HL-60/S4 treated with retinoic acid at 250 ng/mL for 4 days and 3 days (cell line): ENCODE data around the gene S100A10.

Experiments used
- in situ Hi-C: fragments of 300-500 bp; cut with MboI; formaldehyde crosslinking; loops from 2 replicates; pipeline ENCODE4 v1.7.0; 2022; ENCODE audit warnings: low sequenced_read_pairs

S100A10 gene

DNA sequence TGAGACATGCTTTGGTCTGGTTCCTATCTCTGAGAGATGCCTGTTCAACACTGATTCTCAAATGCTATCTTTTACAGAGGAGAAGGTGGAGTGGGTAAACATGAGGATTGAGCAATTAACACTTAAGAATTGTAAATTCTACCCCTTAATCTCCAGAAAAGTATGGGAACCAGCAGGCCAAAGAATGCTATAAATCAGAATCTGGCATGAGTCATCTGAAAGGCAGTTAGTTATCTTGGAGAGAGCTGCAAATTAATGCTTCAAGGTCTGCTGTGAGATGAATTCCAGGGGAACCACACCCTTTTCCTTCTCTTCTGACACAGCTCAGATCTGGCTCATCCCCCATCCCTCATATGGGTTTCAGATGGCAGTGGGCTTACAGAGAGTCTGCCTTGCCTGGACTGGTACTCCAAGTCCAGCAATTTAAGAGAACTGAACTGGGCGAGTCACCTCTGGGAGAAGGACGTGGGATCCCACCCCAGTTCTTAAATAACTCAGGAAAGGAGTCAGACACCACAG, 5.2 kb downstream of the S100A10 start:
- in situ Hi-C loops = no loop called here

GRCh38 chr1:151986501-151987190, 7.0 kb downstream of the S100A10 start:
- in situ Hi-C loops = no loop called here

DNA sequence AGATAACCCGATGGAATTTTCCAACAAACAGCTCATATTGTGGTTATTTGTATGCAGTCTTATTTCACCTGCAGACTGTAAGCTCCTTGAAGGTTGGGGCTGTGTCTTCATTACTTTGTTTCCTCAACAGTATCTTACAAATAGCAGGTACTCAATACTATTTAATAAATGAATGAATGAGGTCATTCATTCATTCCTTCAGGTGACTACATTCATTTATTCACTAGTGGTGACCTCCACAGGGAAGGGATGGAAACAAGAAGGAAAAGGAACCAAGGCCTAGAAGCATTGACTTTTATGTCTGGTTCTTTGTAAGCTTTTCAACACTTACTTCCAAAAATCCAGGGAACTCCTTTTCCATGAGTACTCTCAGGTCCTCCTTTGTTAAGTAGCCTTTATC, 7.9 kb downstream of the S100A10 start:
- in situ Hi-C loops = no loop called here

DNA sequence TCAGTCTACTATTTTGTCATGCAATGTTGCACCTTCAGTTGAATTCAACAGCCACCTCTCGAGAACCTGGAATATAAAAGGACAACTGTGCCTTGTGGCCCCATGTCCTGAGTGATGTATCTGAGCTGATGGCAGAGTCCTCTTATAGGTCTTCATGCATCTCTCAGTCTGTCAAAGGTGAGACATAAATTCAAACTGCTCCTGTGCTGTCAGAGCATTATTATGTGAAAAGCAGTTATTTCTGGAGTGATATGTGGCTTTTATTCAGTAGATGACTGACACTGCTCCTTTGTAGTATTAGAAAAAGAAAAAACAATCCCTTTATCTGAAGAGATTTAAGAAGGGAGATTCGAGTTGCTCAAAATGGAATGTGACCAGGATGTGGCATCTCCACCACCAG, 8.4 kb downstream of the S100A10 start:
- in situ Hi-C loops = no loop called here

GRCh38 chr1:151984313-151984956, 9.2 kb downstream of the S100A10 start:
- in situ Hi-C loops = no loop called here

GRCh38 chr1:151982300-151983005, 11.2 kb downstream of the S100A10 start:
- in situ Hi-C loops = no loop called here

DNA sequence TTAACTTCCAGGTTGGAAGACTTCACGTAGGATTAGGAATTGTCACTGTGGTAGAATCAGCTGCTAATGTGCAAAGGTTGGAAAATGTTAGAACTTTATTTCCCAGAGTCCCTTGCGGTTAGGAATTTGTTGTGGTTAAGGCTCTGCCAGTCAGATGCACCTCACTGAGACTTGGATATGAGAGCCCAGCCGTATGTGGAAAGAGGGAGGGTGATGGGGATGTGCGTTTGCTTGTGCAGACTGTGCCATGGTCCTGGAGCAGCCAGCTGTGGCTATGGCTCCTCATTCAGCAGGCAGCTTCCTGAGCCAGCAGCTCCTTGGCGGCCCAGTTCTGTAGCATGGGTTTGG, 12.5 kb downstream of the S100A10 start:
- in situ Hi-C loops = no loop called here

DNA sequence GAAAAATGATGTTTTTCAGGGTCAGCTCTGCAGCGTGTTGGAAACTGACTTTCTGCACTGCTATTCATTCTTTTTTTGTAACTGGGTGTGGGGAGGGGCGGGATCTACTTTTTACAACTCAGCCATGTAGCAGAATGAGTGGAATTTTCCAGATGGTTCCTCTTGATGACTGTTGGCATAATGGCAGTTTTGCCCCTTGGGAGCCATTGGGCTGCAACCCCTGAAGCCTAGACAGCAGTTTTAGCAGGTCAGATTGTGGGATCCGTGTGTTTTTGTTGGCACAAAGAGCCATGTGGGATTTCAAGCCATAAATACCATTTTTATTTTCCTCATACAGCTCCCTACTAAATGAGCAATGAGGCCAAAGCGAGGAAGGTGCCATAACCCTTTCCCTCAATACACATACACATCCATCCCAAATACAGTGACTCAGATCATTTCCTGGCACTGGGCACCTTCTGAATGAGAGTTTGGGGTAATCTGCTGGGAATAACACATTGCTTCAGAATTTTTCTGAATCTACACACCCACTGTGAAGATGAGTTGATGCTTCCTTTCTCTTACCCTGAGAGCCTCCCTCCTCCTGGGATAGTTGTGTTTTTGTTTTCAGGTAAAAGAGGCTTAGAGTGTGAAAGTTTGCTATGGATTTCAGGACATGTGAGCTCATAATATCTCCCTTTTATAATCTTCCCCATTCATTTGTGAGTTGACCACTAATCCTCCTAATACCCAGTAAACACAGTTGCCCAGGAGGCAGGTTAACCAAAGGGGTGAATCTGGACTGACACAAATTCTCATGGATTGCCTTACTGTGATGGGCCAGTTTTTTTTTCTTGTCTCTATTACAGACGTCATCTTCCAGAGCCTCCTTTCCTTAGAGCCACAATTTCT, 13.1 kb downstream of the S100A10 start:
- in situ Hi-C loops = no loop called here

DNA sequence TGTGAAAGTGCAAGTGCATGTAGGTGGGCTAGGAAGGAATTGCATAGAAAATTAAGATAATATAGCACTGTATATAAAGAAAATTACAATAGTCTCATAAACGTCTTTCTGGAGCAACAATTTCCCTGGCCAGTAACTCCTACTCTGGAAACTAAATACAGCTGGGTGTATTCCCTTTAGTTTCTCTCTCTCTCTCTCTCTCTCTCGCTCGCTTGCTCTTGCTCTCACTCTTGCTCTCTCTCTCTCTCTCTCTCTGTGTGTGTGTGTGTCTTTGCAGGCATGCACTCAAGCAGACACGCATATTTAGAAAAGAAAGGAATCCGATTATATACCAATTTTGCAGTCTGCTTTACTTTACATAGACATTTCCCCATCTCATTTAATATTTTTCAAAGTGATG, 14.7 kb downstream of the S100A10 start:
- in situ Hi-C loops = no loop called here

- in situ Hi-C loops = no loop called here
These were observed 15.9 kb downstream of the S100A10 start for GRCh38 chr1:151977662-151978230.

- in situ Hi-C loops = no loop called here
These were observed 16.8 kb downstream of the S100A10 start for GRCh38 chr1:151976858-151977257.

DNA sequence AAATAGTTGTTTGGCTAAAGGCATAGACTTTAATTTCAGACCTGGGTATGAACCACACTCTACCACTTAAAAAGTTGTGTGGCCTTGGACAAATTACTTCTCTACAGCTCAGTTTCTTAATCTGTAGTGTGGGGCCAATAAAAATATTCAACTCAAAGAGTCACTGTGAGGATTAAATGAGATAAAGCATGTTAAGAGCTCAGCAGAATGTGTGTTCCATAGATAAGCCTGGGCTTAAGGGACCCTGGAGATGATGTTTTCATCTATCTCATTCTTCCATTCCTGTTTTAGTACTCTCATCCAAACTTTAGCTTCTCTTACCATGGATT, 17.7 kb downstream of the S100A10 start:
- in situ Hi-C loops = no loop called here

DNA sequence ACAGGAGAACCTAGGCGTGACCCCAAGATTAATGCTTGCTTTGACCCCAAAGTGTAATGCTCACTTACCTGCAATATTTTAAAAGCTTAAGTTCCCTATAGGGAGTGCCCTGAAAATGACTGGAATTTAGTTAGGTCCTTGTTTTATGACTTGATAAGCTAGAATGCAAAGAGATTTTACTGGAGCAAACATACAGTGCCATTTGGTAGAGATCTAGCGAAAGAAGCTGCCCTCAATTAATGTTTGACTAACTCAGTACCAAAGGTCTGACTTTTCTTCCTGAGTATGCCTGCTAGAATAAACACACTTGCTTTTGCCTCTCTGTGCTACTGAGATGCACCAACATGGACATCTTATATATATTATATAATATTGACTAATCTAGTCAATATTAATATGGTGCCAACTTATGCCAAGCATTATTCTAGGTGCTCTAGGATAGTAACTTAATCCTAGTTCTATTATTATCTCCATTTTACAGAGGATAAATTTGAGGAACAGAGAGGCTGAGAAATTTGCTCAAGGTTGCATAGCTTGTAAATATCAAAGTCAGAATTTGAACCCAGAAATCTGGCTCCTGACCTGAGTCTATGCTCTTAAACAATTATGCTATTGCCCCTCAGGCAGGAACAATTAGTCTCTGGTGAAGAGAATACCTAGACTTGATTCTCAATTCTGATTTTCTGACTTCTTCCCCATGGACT, 18.2 kb downstream of the S100A10 start:
- in situ Hi-C loops = no loop called here

- in situ Hi-C loops = no loop called here
These were observed 21.0 kb downstream of the S100A10 start for GRCh38 chr1:151972542-151973248.

- in situ Hi-C loops = no loop called here
These were observed 23.0 kb downstream of the S100A10 start for GRCh38 chr1:151970626-151971025.

DNA sequence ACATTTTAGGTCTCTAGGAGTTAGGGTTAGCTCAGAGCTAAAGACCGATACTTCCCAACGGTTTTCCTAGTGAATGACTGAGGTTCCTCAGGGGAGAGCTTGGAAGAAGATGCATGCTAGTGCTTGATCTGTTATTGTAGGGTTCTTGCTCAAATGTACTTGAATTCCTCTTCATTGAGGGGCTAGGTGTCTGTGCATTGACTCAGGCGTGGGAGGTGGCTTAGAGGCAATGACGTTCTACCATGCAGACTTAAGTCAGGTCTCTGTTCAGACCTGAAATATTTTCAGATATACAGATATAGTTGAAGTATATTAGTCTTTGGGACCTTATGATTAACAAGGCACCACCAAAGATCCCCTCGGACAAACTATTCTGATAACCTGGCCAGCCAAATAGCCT, 23.5 kb downstream of the S100A10 start:
- in situ Hi-C loops = no loop called here

DNA sequence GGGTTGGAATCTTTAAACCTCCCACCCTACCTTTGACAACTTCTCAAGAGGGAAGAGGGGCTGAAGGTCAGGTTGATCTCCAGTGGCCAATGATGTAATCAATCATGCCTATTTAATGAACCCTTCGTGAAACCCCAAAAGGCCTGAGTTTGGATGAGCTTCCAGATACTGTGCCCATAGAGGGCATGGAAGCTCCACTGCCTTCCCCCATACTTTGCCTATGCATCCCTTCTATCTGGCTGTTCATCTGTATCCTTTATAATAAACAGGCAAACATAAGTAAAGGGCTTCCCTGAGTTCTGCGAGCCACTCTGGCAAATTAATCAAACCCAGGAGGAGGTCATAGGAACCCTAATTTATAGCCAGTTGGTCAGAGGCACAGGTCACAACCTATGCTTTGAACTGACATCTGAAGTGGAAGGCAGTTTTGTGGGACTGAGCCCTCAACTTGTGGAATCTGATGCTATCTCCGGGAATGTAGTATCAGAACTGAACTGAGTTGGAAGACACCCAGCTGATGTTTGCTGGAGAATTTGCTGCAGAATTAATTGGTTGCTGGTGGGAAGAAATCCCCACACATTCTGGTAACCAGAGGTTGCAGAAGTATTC, 24.8 kb downstream of the S100A10 start:
- in situ Hi-C loops = no loop called here

DNA sequence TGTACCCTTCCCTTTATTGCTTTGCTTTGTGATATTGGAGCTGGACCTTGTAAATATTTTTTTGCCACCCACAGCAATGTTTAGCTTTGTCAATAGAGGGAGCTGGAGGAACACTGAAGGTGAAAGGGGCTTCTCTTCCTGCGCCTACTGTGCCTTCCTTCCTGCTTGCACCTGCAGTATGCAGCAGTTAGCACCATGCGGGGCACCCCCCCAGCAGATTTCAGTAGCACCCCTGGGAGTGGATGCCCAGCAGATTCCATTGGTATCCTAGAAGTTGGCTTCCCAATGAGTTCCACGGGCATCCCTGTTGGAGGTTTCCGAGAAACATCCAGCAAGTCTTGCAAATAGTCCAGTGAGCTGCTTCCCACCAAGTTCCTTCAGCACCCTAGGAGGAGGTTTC, 25.6 kb downstream of the S100A10 start:
- in situ Hi-C loops = no loop called here

GRCh38 chr1:151967091-151967490, 26.6 kb downstream of the S100A10 start:
- in situ Hi-C loops = no loop called here
